ENCODE results near the gene GRIN2A.

GRCh38 chr16:9713156-9713555, 469.1 kb downstream of the GRIN2A start:
- TF ChIP-seq CTCF (conservative IDR thresholded peaks at IDR 0.05; ENCODE audit: low read length) = no peak
- no peak for TF ChIP-seq EZH2phosphoT487 (IDR thresholded peaks at IDR 0.05; ENCODE audit: borderline replicate concordance, low read depth, low read length)

Data from OCI-LY7 (cell line).